Cardiac septum (tissue), 1 donor: Measurements from ENCODE around the gene SVIL. TPM values are rescaled to one million over a fixed set of nuclear protein-coding genes. Genes with fewer than 3 reads are reported as not detected.
"Not testable (repeated sequence)": the region's sequence is repeated elsewhere in the genome, so short reads cannot be mapped to it uniquely, and the experiment has no call there.

Source experiments
- DNase-seq: peaks from one replicate; pipeline ENCODE4 v3.0.0-alpha.2; 2020; ENCODE audit warnings: low spot score
- intact Hi-C: fragments of 100-400 bp; cut with DNase I; formaldehyde crosslinking; loops from one replicate; pipeline ENCODE4 v1.14.0; 2022
- total RNA-seq: library from RNA; stranded (reverse); fragmentation: NEBNext Ultra II Directional; extraction: Animal tissue kit (Norgen Biotek cat#: 25700); gene quantifications from one replicate; pipeline ENCODE4 v1.2.1, GENCODE V29; 2021
- donor health status: DM: no; HTN: no; CAD: no.

Gene SVIL
- total RNA-seq, 1 donor from 2014 or later: 518 TPM

GRCh38 chr10:29628912-29629526, 5.8 kb downstream of the SVIL start:
- no peak for DNase-seq
- intact Hi-C loops: no loop called here

GRCh38 chr10:29628311-29628710, 6.5 kb downstream of the SVIL start:
- no peak for DNase-seq
- intact Hi-C loops: no loop called here

DNA sequence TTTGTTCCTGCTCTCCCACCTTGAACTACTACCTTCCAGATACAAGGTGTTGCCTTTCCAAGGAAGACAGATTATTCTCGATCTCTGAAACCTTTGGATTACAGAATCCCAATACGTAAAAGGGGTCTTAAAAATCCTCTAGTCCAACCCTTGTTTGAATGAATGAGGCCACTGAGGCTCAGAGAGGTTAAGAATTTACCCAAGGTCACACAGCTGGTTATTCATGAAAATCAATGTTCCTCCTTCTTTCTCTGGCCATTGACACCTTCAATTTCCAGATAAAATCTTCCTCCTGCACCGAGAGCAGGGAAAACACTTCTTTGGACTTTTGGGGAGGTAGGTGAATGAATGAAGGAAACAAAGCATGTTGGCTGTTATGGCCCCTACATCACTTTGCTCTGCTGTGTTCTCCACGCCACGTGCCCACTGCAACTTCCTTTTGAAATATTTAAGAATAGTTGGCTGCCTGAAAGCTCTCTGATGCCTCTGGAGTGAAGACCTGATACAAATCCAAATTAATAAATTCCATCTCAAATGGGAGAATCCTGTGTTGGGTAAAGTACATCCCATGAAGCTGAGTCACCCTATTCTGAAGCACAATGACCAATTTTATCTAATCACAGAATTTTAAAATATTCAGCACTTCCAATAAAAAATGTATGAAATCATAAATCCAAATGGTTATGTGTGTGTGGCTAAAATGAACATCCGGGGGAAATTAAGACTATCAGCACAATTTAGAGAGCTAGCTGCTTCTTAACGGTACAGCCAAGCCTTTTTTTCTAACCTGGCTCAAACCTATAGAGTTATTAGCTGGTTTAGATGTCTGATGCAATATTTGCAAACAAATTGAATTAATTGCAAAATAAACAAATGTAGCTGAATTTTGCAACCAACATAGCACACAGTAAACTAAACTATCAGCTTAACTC, 7.3 kb downstream of the SVIL start:
- no peak for DNase-seq
- intact Hi-C loops: no loop called here

DNA sequence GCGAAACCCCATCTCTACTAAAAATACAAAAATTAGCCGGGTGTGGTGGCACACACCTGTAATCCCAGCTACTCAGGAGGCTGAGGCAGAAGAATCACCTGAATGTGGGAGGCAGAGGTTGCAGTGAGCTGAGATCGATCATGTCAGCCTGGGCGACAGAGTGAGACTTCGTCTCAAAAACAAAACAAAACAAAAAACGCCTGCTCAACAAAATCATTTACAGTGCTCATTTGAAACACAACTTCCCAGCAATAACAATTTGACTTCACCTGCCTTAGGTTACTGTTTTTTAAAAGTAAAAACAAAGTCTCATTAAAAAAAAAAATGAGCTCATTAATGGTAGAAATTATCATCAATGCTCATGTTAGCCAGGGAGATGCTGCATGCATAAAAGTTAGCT, 10.4 kb downstream of the SVIL start:
- DNase-seq, intact Hi-C loops: not testable (repeated sequence)

- no peak for DNase-seq
- intact Hi-C loops: no loop called here
Observed at GRCh38 chr10:29623797-29624196, 11.0 kb downstream of the SVIL start.

GRCh38 chr10:29622382-29622922, 12.3 kb downstream of the SVIL start:
- intact Hi-C loops: no loop called here

GRCh38 chr10:29621161-29621560, 13.6 kb downstream of the SVIL start:
- no peak for DNase-seq
- intact Hi-C loops: no loop called here

More at GRCh38 chr10:29622382-29622922, 12.3 kb downstream of the SVIL start:
- no peak for DNase-seq

GRCh38 chr10:29620112-29620690, 14.6 kb downstream of the SVIL start:
- intact Hi-C loops: no loop called here
- no peak for DNase-seq

GRCh38 chr10:29619241-29619669, 15.5 kb downstream of the SVIL start:
- no peak for DNase-seq
- intact Hi-C loops: no loop called here

DNA sequence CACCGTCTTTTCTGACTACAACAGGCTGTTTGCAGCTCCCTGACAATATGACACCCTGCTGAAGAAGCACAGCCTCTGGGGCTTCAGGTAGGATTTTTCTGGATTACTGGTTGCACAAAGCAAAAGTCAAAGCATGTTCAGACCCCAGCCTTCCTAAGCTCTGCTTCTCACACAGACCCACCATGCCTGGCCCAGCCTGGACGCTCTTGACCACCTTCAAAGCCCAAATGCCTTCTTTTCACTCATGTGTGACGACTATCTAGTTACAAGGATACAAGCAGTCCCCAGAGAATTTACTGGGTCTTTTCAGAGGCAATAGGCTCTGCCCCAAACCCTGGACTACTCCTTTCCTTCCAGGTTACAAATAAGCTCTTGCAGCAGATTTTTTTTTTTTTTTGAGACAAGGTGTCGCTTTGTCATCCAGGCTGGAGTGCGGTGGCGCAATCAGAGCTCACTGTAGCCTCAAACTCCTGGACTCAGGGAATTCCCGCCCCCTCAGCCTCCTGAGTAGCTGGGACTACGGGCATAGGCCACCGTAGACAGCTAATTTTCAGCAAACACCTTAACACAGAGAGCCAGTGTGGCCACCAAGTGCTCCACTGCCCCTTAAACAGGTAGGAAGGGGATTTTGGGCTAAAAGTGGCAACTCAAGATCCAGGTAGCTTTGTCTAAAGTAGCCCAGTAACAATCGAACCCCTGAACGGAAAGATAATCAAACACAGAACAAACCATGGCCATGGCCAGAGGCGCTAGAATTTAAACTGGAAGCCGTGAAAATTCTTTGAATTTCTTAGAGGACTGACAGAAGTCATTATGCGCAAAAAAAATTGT, 16.2 kb downstream of the SVIL start:
- no peak for DNase-seq
- intact Hi-C loops: no loop called here

- DNase-seq: no peak
- intact Hi-C loops: no loop called here
Observed at GRCh38 chr10:29617880-29618340, 16.9 kb downstream of the SVIL start.

DNA sequence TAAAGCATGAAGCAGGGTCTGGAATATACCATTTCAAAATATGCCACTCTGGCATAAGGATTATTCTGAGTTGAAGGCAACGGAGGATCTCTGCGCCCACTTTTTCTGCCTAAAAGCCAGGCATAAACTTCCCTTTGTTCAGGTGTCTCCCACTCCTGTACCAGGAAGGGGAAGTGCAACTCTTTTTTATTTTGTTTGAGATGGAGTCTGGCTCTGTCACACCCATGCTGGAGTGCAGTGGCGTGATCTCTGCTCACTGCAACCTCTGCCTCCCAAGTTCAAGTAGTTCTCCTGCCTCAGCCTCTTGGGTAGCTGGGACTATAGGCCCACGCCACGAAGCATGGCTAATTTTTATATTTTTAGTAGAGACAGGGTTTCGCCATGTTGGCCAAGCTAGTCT, 18.2 kb downstream of the SVIL start:
- DNase-seq: no peak
- intact Hi-C loops: no loop called here

DNA sequence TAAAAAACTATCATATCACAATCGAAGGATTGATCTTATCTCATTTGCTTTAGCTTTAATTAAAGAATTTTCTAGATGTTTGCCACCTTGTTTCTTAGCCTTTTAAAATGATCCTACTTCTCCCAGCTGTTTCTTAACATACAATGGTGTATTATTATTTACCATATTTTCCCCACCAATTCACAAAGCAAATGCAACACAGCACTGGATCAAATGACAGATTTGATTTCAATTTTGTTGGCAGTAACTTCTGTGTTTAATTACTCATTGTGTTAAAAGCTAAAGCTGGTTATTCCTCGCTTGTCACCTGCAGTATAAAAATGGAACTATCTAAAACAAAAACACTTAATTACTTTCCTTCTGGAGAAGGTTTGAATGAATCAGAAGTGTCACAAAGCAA, 19.6 kb downstream of the SVIL start:
- intact Hi-C loops: no loop called here

GRCh38 chr10:29614289-29614688, 20.5 kb downstream of the SVIL start:
- intact Hi-C loops, DNase-seq: not testable (repeated sequence)

More for the DNA sequence above, 19.6 kb downstream of the SVIL start:
- no peak for DNase-seq

DNA sequence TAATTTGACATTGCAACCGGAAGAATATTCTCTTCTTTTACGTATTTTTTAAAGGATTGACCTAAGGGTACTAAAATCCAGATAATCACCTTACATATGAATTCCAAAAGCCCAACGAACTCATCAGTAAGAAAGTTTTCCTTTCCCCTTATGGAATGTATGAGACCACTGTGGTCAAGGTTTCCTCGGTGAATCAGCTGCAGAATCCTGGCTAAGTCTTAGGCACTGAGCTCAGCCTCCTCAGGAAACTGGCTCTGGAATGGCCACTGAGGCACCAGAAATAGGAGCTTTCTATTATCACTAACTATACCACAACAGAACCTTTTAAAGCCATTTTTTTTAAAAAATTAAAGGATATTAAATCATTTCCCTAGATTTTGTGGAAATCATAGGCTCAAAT, 21.0 kb downstream of the SVIL start:
- DNase-seq: no peak
- intact Hi-C loops: no loop called here

GRCh38 chr10:29613196-29613595, 21.6 kb downstream of the SVIL start:
- DNase-seq: no peak
- intact Hi-C loops: no loop called here

DNA sequence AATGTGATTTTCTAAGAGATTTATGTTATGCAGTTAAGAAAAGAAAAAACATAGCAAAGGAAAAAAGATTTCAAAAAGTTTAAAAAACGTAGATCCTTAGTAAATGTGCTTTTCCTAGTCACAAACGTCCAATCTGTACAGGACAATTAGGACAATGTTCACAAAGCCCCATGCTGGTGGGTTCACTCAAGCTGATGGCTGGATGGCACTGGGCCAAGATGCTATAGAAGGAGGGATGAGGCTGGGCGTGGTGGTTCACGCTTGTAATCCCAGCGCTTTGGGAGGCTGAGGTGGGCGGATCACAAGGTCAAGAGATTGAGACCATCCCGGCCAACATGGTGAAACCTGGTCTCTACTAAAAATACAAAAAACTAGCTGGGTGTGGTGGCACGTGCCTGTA, 22.1 kb downstream of the SVIL start:
- DNase-seq: no peak
- intact Hi-C loops: no loop called here

DNA sequence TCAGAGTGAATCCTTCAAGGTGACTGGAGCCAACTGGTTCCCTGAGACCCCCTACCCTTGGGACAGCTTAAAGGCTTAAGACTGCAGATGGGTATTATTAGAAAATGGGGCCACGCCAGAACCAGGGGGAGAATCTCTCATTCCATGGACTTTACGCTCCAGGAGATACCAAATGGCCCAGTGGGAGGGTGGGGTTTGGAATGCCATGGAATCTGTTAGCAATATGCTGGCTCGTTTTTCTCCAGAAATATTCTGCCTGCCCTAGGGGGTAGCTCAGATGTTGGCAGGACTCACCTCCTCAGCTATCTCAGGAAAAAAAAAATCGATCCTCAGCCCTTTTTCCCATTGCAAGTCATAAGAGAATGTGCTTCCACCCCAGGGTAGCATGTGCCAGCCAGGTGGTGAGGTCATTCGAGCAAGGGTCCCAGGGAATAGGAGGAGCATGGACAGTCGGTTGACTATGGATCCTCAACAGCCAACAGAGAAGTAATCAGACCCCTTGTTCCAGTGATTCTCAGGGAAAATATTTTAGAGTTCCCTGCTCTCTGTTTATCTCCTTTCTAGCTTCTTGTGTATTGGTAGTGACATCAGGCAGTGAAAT, 22.9 kb downstream of the SVIL start:
- intact Hi-C loops: no loop called here
- no peak for DNase-seq
